Fibroblast of peridontal ligament (primary cell): ENCODE data around the gene EIPR1.

Experiments
- DNase-seq: peaks from one replicate; pipeline ENCODE4 v3.0.0-alpha.2; 2010; ENCODE audit errors: extremely low read depth

EIPR1 gene

DNA sequence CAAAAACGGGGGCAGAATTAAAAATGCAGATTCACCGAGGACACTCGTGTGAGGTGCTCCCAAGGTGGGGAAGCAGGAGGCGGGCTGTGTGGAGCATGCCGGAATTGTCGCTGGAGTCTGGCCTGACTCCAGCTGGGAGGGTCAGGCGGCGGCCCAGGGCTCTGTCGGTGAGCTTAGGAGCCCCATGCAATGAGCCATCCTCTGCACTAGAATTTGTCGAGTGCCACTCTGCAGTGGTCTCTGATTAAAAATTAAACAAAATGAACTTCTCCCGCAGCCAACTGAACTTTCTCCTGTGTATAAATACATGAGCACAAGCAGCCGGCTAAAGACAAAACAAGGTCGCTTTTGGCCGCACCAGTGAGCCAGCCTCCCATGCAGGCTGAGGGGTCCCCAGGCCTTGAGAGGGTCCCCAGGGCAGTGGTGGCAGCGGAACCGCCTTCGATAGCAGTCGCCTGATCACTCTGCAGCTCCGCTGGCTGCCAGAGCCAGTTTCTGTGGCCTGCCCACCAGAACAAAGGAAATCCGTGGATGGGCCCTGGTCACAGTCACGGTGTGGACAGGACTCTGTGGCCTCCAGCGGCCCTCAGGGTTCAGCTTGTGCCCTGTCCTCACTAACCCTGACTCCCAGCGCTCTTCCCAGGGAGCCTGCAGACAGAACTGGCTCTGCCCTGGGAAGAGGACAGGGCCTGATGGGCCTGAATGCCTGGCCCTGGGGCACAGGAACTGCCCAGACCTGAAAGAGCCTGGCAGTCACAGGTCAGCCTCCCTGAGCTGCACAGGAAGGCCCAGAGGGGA lies 201.3 kb downstream of the EIPR1 start:
- DNase-seq, result no peak

DNA sequence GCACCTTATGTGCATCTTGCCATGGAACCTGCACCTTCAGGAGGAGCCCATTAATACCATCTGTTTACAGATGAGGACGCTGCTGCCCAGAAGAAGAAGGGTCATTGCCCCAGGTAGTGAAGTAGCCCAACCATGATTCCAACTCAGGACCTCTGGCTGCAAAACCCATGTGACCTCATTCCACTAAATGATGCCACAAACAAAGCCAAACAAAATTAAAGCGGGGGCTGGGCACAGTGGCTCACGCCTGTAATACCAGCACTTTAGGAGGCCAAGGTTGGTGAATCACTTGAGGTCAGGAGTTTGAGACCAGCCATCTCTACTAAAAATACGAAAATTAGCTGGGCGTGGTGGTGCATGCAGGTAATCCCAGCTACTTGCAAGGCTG lies 202.1 kb downstream of the EIPR1 start:
- DNase-seq, result no peak

DNA sequence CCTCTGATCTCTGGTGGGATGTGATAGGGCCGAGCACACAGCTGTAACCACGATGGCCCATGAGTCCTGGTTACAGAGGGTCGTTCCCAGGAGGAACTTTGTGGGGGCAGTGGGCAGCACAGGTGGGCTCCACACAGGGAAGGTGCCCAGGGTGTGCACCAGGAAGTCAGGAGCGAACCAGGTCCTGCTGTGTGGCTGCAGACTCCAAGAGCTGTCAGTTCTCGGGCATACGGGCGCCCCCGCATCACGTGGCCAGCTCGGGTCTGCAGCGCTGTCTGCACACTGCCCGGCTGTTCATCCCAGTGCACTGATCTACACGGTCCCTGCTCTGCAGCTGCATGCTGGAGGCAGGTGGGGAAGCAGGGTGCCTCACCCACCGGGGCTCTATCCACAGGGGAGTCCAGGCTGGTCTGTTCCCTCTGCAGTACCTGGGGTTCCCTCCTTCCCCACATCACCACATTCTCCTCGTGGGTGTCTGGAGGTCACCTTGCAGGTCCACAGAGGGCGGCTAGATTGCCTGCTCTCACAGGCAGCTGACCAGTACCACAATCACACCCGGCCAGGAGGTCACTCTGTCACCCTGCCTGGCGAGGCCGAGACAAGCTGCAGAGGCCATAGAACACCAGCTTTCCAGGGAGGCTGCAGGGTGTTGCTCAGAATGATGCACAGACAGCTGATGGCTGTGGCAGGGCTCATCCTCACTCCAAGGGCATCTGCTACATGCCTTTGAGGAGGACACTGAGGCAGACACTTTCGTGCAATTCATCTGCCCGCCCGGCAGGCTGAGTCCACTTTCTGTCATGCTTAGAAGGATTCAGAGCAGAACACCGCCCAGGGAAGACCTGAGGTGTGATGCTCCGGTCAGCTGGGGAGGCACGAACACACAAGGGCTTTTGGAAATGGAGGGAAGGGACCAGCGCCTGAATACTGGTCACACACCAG lies 202.7 kb downstream of the EIPR1 start:
- no peak for DNase-seq

DNA sequence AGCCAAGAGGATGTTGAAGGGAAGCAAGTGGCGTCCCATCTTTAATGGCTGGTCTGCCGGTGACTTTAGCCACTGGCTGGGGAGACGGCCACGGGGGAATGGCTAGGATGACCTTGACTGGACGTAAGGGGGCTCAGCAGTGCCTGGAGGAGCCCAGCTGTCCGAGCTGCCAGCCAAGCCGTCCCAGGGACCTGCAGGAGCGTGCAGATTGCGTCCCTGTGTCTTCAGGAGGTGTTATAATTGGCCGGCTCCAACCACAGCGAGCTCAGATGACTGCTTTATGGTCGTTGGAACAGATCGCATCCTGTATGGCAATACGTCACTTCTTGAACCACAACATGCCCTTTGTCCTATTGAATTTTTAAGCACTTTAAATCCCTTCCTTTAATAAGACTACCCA lies 204.6 kb downstream of the EIPR1 start:
- DNase-seq, result no peak

DNA sequence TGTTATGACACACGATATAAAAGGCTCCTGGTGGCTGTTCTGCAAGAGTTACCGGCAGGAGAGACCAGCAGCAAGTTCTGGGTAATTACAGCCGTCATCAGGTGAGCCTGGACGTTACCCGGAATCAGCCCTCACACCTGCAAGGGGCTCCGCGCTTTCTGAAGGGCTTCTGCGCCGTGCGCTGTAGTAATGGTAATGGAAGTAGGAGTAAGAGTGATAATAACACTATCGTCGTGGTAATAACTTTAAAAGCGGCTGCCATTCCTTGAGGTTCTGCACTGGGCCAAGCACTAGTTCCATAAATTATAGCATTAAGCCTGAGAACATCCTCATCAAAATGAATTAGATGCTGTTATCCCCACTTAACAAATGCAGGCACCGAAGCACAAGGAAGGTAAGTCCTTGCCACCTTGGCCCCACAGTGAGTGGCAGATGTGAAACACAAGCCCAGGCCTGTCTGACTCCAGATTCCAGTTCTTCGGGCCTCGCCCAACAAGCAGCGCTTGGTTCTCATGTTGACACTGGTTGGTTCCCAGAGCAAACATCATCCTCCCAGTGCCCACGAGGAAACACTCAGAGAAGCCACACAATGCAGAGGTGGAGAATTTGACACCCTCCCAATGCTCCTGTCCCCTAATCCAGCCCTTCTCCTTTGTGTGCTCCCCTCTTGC lies 205.2 kb downstream of the EIPR1 start:
- DNase-seq, result no peak

DNA sequence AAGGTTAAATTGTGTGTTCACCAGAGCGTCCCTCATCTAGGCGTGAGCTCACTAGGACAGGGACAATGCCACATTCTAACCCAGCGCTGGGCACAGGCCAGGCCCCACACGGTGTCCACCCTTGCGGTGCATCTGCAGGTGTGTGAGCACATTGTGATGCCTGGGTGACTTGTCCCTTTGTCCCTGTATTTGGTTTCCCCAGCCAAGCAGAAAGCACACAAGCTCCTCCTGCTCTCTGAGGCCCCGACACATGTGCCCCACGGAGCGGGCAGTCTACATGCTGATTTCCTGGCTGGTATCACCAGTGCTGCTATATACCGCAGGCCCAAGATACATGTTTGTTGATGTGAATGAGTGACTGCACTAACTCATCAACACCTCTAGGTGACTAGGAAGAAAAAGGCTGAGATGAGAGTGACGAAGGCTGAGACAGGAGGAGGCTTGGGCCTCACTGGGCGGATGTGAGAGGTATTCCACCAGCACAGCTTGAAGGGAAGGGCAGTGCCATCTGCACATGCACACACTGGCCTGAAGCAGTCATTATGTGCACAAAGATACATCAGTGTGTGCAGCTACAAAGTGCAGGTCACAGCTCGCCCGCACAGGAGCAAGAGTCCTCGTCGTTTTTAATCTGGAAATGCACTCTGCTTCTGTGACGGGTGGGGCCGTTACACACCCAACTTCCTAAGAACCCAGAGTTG lies 205.9 kb downstream of the EIPR1 start:
- no peak for DNase-seq

DNA sequence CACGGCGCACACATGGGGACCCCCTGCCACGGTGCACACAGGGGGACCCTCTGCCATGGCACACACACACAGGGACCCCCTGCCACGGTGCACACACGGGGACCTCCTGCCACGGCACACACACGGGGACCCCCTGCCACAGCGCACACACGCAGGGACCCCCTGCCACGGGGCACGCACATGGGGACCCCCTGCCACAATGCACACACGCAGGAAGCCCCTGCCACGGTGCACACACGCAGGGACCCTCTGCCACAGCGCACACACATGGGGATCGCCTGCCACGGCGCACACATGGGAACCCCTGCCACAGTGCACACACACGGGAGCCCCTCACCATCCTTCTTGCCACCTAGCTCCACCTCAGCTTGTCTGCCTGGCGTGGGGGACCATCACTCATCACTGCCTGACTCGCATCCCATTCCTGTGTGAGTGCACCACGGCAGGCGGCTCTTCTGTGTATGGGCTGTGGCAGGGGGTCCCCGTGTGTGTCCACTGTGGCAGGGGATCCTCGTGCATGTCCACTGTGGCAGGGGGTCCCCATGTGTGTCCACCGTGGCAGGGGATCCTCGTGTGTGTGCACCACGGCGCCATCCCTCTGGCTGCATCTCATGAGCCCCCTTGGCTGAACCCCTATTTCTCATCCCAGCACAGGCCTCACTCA lies 206.7 kb downstream of the EIPR1 start:
- no peak for DNase-seq

DNA sequence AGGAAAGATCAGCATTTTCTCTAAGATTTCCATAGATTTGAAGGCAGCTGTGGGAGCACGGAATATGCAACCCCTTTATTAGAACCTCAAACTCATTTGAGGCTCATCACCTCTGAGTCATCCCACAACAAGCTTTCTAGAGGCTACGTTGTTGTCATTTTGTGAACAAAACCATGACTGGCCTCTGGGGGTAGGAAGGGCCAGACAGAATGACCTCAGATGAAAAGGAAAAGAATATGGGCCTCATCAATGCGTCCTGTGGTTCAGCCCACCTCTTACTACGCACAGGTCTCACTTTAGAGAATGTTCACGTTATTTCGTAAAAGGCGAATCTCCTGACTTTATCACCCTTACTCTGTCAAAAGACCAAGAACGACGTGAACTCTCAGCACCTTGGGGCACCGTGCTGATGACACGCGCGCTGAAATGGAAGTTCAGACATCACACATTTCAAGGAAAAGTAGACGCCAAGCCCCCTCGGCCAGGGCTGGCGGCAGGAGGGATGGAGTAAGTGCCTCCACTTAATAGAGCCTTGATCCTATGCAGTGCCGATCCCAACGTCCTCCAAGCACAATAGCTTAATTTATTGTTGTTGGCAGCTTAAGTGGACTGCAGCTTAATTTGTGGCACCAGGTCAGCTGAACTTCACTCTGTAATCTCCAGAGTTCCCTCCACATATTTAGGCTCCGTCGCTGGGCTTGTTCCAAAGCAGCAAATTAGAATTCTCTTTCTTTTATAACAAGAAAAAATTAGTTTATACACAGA lies 208.3 kb downstream of the EIPR1 start:
- DNase-seq, result peak; percentile 9

DNA sequence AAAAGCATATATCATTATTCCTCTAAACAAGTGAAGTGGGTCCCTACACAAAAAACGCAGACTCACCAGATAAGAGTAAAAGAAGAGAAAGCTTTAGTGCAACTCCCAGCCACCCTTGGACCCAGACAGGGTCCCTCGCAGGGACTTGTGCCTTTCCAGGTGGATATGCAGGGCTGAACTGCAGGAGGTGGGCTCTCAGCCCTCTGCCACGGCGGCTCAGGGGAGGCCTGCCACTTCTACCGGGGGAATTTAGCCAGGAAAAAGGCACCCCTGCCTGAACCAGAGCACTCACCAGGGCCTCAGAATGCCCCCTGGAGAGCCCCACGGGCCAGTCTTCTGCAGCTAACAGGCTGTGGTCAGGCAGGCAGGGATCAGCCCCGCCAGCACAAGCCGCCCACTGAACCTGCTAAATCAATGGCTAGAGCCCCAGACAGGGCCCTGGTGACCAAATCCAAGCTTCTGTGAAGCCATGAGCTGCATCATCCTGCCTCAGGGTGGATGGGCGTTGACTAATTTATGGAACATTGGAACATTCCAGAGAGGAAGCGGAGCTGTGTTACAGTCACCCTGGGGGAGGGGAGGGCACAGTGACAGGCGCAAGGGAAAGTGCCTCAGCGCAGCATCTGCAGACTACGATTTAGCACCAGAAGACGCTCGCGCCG lies 209.3 kb downstream of the EIPR1 start:
- DNase-seq, result peak; percentile 21

DNA sequence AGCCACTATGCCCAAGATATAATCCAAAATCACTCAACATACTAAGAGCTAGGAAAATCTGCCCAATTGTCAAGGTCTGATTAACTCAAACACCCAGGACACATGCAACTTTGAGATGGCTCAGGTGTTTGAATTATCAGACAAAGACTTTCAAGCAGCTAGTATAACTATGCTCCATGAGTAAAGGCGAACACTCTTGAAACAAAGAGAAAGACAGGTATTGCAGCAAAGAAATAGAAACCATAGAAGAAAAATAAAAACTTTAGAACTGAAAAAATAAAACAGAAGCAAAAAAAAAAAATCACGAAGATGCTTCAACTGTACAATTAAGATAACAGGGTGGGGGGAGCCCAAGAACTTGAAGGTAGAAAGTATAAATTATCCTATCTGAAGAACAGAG lies 214.2 kb downstream of the EIPR1 start:
- no peak for DNase-seq

DNA sequence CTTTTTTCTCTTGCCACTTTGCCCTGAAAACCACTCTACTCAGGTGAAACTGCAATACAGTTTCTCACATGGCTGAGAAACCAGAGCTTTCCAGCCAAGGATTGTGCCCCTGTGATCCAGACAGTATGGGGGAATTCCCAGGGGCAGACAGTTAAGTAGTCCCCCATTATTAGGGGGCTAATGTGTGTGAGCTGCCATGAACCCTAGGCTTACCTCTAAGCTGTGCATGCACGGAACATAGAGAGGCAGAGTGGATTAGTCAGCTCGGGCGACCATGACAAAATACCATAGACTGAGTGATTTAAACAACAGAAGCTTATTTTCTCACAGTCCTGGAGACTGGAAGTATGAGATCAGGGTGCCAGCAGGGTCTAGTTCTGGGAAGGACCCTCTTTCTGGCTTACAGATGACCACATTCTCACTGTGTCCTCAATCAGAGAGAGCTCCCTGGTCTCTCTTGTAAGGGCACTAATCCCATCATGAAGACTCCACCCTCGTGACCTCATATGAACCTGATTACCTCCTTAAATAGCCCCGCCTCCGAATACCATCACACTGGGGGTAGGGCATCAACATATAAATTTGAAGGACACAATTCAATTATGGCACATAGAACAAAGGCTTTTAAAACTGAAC lies 215.1 kb downstream of the EIPR1 start:
- DNase-seq, result no peak

DNA sequence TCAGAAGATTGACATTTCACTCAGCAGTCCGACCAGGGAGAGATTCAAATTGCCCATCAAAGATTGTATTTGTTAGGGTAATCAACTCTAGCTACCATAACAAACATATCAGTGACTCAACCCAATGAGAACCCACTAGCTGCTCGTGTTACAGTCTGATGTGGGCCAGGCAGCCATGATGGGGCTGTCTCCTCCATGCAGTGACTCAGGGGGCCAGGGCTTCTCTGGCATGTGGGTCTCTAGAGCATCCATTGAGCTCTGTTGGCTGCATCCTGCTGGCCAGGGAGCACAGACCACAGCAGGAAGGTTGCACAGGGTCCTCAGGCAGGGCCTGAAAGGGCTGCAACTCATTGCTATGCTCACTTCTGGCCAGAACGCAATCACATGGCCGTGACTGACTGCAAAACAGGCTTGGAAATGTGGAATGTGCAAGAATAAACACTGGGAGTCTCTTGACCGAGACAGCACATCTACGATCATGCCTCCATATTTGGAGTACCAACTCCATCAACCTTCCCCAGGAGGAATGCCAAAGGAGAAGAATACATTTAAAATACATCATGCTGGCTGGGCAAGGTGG lies 216.8 kb downstream of the EIPR1 start:
- peak; percentile 26 for DNase-seq

DNA sequence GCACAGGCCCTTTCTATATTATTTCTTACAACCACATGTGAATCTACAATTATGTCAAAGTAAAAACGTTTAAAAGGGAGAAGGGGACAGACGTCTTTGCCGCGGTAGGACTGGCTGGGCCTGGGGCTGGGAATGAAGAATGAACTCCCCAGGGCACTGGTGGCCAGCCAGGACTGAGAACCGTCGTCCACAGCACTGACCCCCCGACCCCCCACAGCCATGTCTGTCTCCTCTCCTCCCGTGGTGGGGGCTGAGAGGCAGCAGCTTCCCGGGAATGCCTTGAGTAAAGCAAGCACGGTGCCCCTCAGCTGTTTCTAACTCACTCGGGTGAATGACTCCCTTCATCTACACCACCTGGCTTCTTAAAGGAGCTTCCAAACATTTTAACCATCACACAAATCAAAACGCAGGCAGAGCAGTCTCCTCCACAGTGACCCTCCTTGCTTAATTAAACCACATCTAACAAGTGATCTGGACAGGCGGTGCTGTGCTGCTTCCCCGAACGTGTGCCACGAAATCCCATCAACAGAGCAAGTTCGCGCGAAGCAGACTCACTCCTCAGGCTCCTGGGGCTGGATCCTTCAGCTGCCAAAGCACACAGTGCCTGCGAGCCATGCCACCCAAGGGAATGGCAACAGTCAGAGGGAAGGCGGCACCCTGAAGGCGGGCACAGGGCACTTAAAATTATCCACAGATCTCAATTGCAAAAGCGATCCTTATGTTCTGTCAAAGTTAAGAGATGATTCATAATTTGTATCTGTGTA lies 217.7 kb downstream of the EIPR1 start:
- no peak for DNase-seq

DNA sequence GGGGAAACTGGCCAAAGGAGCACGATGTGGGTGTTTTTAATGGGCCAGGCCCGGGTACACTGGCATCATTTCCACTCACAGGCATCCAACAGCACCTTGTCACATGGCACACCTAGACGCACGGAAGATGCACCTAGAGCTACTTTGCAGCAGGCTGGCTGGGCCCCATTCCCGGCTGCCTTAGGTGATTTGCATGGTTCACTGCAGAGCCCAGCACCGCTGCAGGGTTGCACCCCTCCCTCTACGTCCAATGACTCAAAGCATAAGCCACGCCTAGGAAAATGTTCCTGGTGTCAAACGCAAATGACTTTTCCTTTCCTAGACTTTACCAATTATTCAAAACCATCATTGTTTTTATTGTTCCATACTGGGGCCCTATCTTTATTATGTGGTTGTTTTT lies 222.9 kb downstream of the EIPR1 start:
- DNase-seq, result no peak

DNA sequence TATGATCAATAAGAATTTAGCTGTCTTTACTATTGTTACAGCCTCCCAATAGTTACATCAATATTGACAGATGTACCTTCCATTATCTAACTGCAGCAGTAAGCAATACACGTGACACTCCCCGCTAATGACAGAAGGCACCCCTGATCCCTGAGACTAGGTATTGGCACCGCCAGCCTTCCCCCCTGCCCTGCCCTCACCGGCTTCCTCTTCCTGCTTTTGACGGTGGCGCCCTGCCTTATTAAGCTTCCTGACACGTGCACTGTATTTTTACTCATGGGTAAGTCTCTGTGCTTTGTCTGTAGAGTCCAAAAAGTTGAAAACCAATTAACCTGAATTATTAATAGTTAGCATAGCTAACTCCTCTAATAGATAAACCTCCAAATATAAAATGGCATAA lies 223.5 kb downstream of the EIPR1 start:
- no peak for DNase-seq

DNA sequence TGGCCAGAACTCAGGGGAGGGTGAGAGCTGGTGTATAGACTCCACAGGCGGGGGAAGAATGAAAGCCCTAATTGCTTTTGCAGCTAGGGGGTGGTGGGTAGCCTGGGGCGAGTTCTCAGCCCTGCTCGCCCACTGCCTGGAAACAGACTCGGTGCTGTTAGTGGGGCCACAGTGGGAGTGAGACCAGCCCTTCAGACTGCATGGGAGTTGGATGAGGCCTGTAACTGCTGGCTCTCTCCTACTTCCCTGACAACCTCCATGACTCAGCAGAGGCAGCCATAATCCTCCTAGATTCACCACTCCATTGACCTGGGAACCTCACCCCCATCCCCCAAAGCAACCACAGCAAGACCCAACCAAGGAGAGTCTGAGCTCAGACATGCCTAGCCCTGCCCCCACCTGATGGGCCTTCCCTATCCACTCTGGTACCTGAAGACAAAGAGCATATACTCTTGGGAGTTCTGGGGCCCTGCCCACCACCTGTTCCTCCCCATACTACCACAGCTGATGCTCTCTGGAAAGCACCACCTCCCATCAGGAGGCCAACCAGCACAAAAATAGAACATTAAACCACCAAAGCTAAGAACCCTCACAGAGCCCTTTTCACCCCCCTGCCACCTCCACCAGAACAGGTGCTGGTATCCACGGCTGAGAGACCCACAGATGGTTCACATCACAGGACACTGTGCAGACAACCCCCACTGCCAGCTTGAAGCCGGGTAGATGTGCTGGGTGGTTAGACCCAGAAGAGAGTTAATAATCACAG lies 226.3 kb downstream of the EIPR1 start:
- no peak for DNase-seq

DNA sequence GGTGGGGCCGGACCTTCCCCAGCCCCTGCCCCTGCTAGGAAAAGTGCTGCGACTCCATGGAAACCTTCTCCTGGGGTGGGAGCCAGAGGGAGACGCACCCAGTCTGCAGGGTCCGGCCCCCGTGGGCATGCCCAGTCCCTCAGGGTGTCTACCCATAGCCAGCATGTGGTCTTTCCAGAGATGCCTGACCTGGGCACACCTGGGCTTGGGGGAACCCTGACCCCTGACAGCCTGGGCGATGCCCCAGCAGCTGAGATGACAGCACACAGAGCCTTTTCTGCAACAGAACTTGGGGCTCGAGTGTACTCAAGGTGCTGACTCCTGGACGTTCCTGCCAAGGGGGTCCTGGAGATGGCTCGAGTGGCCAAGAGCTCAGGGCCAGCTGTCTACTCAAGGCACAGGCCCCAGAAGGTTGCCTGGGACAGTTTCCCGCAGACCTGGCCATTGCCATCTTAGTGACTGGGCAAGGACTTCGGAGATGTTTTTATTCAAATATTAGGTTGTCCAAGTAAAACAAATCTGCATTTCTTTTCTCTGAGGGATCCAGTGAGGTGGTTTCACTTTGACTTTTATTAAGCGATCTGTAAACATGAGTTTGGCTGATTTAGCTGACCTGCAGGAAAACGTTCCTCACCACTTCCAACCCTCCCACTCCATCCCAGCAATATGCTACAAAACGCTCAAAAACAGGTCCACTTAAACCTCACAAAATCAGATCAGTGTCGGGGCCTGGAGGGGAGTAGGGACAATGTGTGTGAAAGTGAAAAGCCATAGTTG lies 228.0 kb downstream of the EIPR1 start:
- DNase-seq, result no peak
